Measurements from ENCODE around the gene LETM1. TPM values are rescaled to one million over a fixed set of nuclear protein-coding genes. Genes with fewer than 3 reads are reported as not detected.
A peak's percentile ranks its signal among the peaks of the same experiment; 100 is the strongest.

LETM1 gene
- total RNA-seq, 1 donor from 2014 or later = 64.3 TPM

DNA sequence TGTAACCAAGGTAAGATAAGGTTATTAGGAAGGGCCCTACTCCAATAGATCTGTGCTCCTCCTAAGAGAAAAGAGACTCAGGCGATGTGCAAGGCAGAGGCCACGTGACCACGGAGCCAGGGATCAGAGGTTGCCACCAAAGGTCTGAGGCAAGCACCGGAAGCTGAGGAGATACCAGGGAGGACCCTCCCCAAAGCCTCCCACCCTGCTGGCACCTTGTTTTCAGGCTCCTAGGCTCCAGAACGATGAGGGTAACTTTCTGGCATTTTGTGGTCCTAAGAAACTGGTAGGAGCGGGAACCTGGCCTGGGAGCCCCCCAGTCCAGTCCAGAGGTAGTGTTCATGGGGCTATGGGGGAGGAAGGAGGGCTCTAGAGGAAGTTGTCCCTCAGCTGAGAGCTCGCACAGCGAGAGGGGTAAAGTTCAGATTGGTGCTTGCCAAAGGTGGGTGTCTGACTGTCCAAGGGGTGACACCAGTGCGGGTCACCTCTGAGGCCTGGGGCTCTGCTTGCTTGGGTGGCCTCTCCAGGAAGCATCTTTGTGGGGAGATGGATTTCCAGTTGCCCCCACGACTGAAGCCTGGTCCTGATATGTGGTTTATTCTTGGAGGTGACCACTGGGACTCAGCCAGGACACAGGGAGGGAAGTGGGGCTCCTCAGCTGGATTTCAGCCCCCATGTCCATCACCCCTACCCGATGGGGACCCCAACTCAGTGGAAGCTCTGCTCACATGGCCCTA, 7.5 kb upstream of the LETM1 start:
- TF ChIP-seq, protein P1, sequence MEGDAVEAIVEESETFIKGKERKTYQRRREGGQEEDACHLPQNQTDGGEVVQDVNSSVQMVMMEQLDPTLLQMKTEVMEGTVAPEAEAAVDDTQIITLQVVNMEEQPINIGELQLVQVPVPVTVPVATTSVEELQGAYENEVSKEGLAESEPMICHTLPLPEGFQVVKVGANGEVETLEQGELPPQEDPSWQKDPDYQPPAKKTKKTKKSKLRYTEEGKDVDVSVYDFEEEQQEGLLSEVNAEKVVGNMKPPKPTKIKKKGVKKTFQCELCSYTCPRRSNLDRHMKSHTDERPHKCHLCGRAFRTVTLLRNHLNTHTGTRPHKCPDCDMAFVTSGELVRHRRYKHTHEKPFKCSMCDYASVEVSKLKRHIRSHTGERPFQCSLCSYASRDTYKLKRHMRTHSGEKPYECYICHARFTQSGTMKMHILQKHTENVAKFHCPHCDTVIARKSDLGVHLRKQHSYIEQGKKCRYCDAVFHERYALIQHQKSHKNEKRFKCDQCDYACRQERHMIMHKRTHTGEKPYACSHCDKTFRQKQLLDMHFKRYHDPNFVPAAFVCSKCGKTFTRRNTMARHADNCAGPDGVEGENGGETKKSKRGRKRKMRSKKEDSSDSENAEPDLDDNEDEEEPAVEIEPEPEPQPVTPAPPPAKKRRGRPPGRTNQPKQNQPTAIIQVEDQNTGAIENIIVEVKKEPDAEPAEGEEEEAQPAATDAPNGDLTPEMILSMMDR (conservative IDR thresholded peaks at IDR 0.05) = no peak
- no peaks in the 10 kb centered on the region for H3K9me3 Mint-ChIP-seq
- DNase-seq (ENCODE audit: extremely low spot score, unreplicated experiment) = no peak
- H3K27ac Mint-ChIP-seq = peak overlapping the region; percentile 26
- H3K4me3 Mint-ChIP-seq = peak overlapping the region; percentile 15
- no peaks in the 10 kb centered on the region for H3K36me3 Mint-ChIP-seq
- H3K4me1 Mint-ChIP-seq (ENCODE audit: unreplicated experiment) = peaks cover 29% of the 10 kb centered on the region
- H3K27me3 Mint-ChIP-seq = peaks cover 3% of the 10 kb centered on the region

DNA sequence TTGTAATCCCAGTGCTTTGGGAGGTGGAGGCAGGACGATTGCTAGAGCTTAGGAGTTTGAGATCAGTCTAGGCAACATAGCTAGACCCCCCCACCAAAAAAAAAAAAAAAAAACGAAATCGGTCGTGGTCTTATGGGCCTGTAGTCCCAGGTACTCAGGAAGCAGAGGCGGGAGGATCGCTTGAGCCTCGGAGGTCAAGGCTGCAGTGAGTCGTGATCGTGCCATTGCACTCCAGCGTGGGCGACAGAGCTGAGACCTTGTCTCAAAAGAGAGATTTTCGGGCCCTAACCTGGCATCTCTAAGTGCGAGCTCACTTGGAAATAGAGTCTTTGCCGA, 7.0 kb upstream of the LETM1 start:
- H3K36me3 Mint-ChIP-seq = no peaks in the 10 kb centered on the region
- DNase-seq (ENCODE audit: extremely low spot score, unreplicated experiment) = no peak
- TF ChIP-seq, protein P1 (conservative IDR thresholded peaks at IDR 0.05) = no peak
- H3K4me3 Mint-ChIP-seq = peak overlapping the region; percentile 15
- no peaks in the 10 kb centered on the region for H3K9me3 Mint-ChIP-seq
- peaks cover 29% of the 10 kb centered on the region for H3K4me1 Mint-ChIP-seq (ENCODE audit: unreplicated experiment)
- no peak overlapping the region for H3K27ac Mint-ChIP-seq
- H3K27me3 Mint-ChIP-seq = peaks cover 3% of the 10 kb centered on the region

DNA sequence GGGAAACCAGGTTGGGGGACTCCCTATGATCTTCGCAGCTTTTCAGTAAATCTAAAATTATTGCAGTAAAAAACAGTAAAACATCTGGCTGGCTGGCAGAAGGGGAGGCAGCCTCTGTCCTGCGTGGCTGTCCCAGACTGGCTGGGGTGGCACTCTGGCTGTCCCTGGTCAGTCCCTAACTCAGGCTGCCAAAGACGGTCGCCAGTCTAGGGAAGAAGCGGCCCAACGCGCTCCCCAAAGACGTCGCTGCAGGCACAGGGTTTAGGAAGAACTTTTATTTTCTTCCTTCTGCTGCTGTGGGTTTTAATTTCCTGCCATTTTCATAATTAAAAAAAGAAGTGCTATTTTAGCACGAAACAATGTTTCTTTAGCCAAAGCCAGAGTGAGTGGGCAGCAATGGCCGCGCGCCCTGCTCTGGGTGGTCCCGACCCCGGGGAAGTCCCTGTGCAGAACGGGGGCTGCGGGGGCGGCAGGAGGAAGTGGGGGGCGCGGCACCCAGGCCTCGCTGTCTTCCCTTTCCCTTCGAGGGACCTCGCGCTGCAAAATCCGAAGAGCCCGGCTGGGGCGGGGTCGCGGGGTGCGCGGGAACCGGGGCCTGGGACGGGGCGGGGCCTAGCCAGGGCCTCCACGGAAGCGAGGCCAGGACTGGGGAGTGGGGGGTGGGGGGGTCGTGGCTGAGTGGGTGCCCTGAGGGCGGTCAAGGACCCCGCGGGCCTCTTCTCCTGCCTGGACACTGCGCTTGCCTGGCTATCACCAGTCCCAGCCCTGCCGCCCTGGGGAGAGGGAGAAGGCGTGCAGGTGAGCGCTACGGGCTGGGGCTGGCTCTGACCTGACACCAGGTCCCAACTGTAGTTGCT, 6.3 kb upstream of the LETM1 start:
- TF ChIP-seq, protein P1 (conservative IDR thresholded peaks at IDR 0.05) = no peak
- H3K4me3 Mint-ChIP-seq = peak overlapping the region; percentile 41
- no peak for DNase-seq (ENCODE audit: extremely low spot score, unreplicated experiment)
- peaks cover 29% of the 10 kb centered on the region for H3K4me1 Mint-ChIP-seq (ENCODE audit: unreplicated experiment)
- no peaks in the 10 kb centered on the region for H3K36me3 Mint-ChIP-seq
- no peak overlapping the region for H3K27ac Mint-ChIP-seq
- H3K9me3 Mint-ChIP-seq = no peaks in the 10 kb centered on the region
- H3K27me3 Mint-ChIP-seq = peaks cover 3% of the 10 kb centered on the region

DNA sequence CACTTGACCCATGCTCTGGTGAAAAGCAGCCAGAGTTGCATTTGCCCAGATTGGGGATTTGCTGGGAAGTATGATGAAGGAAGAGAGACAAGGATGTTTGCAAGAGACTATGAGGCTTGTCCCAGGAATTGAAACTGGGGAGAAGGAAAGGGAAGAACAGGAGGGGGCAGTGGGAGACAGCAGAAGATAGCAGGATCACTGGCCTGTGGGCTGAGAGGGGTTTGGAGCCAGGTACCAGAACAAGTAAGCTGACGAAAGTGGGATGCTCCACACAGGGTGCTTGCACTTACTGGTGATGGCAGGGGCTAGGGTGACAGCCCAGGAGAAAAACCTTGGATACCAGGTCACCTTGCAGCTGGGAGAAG, 3.4 kb upstream of the LETM1 start:
- TF ChIP-seq, protein P1 (conservative IDR thresholded peaks at IDR 0.05) = no peak
- DNase-seq (ENCODE audit: extremely low spot score, unreplicated experiment) = no peak
- H3K4me3 Mint-ChIP-seq = no peak overlapping the region
- no peaks in the 10 kb centered on the region for H3K9me3 Mint-ChIP-seq
- H3K36me3 Mint-ChIP-seq = no peaks in the 10 kb centered on the region
- H3K27me3 Mint-ChIP-seq = peaks cover 3% of the 10 kb centered on the region
- peaks cover 26% of the 10 kb centered on the region for H3K4me1 Mint-ChIP-seq (ENCODE audit: unreplicated experiment)
- H3K27ac Mint-ChIP-seq = peak overlapping the region; percentile 24

DNA sequence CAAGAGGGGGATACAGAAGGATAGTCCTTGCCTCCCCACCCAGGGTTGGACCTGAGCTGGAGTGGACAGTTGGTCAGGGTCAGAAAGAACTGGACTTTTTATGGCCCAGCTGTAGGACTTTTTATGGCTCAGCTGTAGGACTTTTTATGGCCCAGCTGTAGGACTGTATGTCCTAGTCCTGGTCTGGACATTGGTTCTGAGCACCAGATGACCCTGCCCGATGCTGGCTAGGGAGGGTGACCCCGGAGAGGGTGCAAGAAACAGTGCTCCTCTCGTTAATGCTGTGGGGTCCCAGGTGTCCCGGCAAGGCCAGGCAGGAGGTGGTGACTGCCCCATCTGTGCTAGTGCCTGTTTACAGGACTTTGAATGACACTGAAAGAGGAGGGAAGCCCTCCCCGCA, 2.0 kb upstream of the LETM1 start:
- no peaks in the 10 kb centered on the region for H3K9me3 Mint-ChIP-seq
- no peak overlapping the region for H3K27ac Mint-ChIP-seq
- H3K4me3 Mint-ChIP-seq = no peak overlapping the region
- DNase-seq (ENCODE audit: extremely low spot score, unreplicated experiment) = no peak
- peaks cover 25% of the 10 kb centered on the region for H3K4me1 Mint-ChIP-seq (ENCODE audit: unreplicated experiment)
- H3K27me3 Mint-ChIP-seq = no peaks in the 10 kb centered on the region
- no peaks in the 10 kb centered on the region for H3K36me3 Mint-ChIP-seq
- TF ChIP-seq, protein P1 (conservative IDR thresholded peaks at IDR 0.05) = no peak
